GM12892 (cell line): Measurements from ENCODE around the gene CDKAL1.

Experiments used
- DNase-seq: peaks from one replicate; pipeline ENCODE4 v3.0.0; 2011; ENCODE audit not compliant: insufficient read length
- FAIRE-seq: peaks from 2 replicates; lab custom pipeline; 2011; peaks lifted over from hg19 to GRCh38; lab: Jason Lieb, UNC
- POLR2A ChIP-seq: IDR thresholded peaks from 2 replicates; pipeline ENCODE4 v1.6.1; 2011; ENCODE audit warnings: low read depth, low read length, control low read depth
- POLR2AphosphoS5 ChIP-seq: IDR thresholded peaks from 2 replicates; pipeline ENCODE4 v1.6.1; 2011; ENCODE audit warnings: low read depth, low read length, control low read depth
- TAF1 ChIP-seq: IDR thresholded peaks from 2 replicates; pipeline ENCODE4 v1.6.1; 2011; ENCODE audit warnings: low read depth, mild to moderate bottlenecking, control low read depth, low read length, borderline replicate concordance

The CDKAL1 gene

GRCh38 chr6:20693466-20694063 is 159.3 kb downstream of the CDKAL1 start:
- no peak for DNase-seq
- no peak for FAIRE-seq
- no peak for TF ChIP-seq POLR2A
- no peak for TF ChIP-seq TAF1
- no peak for TF ChIP-seq POLR2AphosphoS5

DNA sequence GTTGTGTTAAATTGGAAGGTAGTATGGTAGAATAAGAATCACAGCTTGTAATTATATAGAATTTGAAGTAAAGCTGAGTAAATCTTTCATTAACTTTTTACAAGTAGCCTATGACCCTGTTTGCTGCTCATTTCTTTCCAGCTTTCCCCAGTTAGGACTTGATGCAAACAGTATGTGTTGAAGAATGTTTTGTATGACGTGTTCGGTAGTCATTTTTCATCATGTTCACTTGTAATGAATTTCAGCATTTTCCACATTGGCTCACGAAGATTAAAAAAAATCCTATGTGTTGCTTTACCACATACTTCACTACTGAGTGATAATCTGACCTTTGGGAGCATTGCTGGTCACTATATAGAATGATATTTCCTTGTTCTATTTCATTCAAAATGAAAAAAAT is 162.4 kb downstream of the CDKAL1 start:
- FAIRE-seq (no peak), DNase-seq (no peak)
- no peak for TF ChIP-seq TAF1
- no peak for TF ChIP-seq POLR2A
- no peak for TF ChIP-seq POLR2AphosphoS5

DNA sequence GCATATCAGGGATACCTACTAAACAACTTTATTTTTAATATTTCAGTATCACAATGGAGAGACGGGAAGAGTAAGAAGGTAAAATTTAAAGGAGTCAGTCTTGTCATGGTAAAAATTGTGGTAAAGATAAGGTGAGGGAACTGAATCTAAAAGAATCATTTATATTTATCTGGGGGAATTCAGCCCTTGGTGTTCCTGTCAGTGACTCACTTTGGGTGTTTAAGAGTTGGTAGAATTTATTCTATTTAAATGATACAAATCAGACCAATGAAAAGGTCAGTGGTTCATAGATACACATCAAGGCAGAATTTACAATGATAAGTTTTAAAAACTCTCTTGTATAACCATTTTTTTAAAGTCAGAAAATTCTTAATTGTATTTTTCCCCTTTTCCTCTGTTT is 164.4 kb downstream of the CDKAL1 start:
- no peak for FAIRE-seq

DNA sequence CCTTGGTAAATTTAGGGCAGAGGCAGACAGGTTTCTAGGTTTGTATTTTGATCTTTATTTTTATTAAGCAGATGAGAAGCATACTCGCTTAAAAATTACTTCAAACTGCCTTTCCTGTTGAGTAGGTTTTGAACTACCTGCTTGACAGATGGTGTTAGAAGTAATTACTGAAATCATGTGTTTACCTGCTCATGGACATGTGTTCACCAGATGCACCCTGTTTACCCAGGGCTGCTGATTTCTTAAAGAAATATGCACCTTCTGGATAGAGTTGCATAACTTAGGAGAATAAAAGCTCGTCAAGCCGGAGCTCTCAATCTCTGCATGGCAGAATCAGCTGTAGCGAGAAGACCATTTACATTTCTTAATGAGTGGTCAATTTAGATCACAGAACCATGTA is 165.1 kb downstream of the CDKAL1 start:
- TF ChIP-seq TAF1 (no peak), POLR2AphosphoS5 (no peak), POLR2A (no peak)
- DNase-seq (no peak), FAIRE-seq (no peak)

More for the DNA sequence above, 164.4 kb downstream of the CDKAL1 start:
- TF ChIP-seq TAF1, result no peak
- TF ChIP-seq POLR2AphosphoS5, result no peak
- no peak for TF ChIP-seq POLR2A
- DNase-seq, result no peak

- no peak for DNase-seq
- no peak for FAIRE-seq
- no peak for TF ChIP-seq POLR2AphosphoS5
- no peak for TF ChIP-seq POLR2A
- TF ChIP-seq TAF1, result no peak
These were observed 166.1 kb downstream of the CDKAL1 start for GRCh38 chr6:20700375-20700774.

DNA sequence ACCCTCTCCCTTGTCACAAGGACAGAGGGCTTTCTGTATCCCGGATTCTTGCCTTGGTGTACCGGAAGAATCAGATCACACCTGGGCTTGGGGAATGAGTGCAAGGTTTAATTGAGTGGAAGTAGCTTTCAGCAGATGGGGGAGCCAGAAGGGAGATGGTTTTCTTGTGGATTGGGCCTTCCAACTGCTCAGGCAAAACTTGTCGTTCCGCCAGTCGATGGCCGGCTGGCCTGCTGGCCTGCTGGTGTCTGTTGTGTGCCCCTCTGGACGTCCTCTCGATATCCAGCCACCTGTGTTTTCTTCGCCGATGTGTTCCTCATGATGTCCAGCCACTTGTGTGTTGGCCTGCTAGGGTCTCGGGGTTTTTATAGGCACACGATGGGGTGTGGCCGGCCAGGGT is 168.1 kb downstream of the CDKAL1 start:
- no peak for DNase-seq
- TF ChIP-seq POLR2A, result no peak
- peak; percentile 17 for FAIRE-seq

GRCh38 chr6:20703049-20703448 is 168.8 kb downstream of the CDKAL1 start:
- FAIRE-seq (no peak), DNase-seq (no peak)
- no peak for TF ChIP-seq TAF1
- TF ChIP-seq POLR2A, result no peak
- no peak for TF ChIP-seq POLR2AphosphoS5

GRCh38 chr6:20704325-20705025 is 170.2 kb downstream of the CDKAL1 start:
- DNase-seq (no peak), FAIRE-seq (peak; percentile 5)
- TF ChIP-seq POLR2A (no peak), TAF1 (no peak), POLR2AphosphoS5 (no peak)

GRCh38 chr6:20705741-20706140 is 171.5 kb downstream of the CDKAL1 start:
- no peak for DNase-seq
- no peak for TF ChIP-seq POLR2A
- no peak for TF ChIP-seq TAF1
- TF ChIP-seq POLR2AphosphoS5, result no peak
- peak; percentile 53 for FAIRE-seq

GRCh38 chr6:20706238-20706938 is 172.1 kb downstream of the CDKAL1 start:
- no peak for TF ChIP-seq POLR2A
- TF ChIP-seq POLR2AphosphoS5, result no peak
- no peak for TF ChIP-seq TAF1
- peak; percentile 40 for FAIRE-seq
- DNase-seq, result no peak

GRCh38 chr6:20706939-20707485 is 172.8 kb downstream of the CDKAL1 start:
- no peak for FAIRE-seq
- TF ChIP-seq POLR2AphosphoS5, result no peak
- no peak for TF ChIP-seq POLR2A
- TF ChIP-seq TAF1, result no peak

DNA sequence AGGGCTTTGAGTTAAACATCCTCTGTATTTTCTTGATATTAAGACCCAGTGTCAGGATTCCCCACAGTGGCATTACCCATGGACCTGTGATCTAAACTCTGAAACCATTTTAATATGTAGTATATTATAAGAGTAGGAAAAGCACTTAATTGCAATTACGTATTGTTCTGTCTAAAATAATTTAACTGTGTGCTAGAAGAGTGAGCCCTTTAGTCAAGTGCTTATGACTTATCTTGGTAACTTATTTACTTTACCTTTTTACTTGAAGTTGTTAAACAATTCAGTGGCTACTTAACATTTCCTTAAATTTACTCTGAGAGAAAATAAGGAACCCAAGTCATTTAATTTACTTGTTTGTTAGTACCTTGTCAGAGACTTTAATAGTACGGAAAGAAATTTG is 173.6 kb downstream of the CDKAL1 start:
- FAIRE-seq, result no peak
- no peak for DNase-seq
- TF ChIP-seq TAF1 (no peak), POLR2A (no peak), POLR2AphosphoS5 (no peak)

More at GRCh38 chr6:20706939-20707485, 172.8 kb downstream of the CDKAL1 start:
- DNase-seq, result no peak
